PC-9 (cell line): ENCODE measurements around the gene RTN4RL1. TPM values are rescaled to one million over a fixed set of nuclear protein-coding genes. Genes with fewer than 3 reads are reported as not detected.

Experiments used
- BruUV-seq: library from RNA; stranded (reverse); fragments of 400-500 nt; replicated peaks from 2 replicates; lab custom pipeline; 2021; lab: Mats Ljungman, UMichigan
- CTCF ChIA-PET: fragments of 300-600 bp; sonication (Branson Sonifier 250); formaldehyde crosslinking; loops from one replicate; lab custom pipeline; 2022; ENCODE audit warnings: antibody characterized with exemption; lab: Charles Lee
- POLR2A ChIA-PET: fragments of 300-600 bp; sonication (Branson Sonifier 250); formaldehyde crosslinking; loops from one replicate; lab custom pipeline; 2022; ENCODE audit warnings: antibody characterized with exemption; ENCODE audit not compliant: unreplicated experiment; lab: Charles Lee
- DNase-seq, 2 experiments: peaks; one replicate each; pipeline versions ENCODE4 v3.0.0 to v3.0.0-alpha.2; 2015 to 2022; ENCODE audit warnings: mixed read lengths in 1 of 2
- H2AFZ ChIP-seq: fragments of 200-600 bp; sonication (generic); 2 replicates; pipeline ENCODE4 v1.8.1; 2017; ENCODE audit warnings: antibody characterized with exemption
- H3F3A ChIP-seq: fragments of 200-600 bp; sonication (generic); 2 replicates; pipeline ENCODE4 v1.8.1; 2017; ENCODE audit warnings: antibody characterized with exemption, mild to moderate bottlenecking, low read depth; ENCODE audit not compliant: insufficient read depth
- H3K27ac ChIP-seq: fragments of 200-600 bp; sonication (generic); 2 replicates; pipeline ENCODE4 v1.6.1; 2016; ENCODE audit warnings: mixed run types
- H3K27me3 ChIP-seq: fragments of 200-600 bp; sonication (generic); 2 replicates; pipeline ENCODE4 v1.6.1; 2016; ENCODE audit warnings: low read depth, mixed run types; ENCODE audit not compliant: insufficient read depth
- H3K36me3 ChIP-seq: fragments of 200-600 bp; sonication (generic); 2 replicates; pipeline ENCODE4 v1.6.1; 2016; ENCODE audit warnings: low read depth, mixed run types
- H3K4me1 ChIP-seq: fragments of 200-600 bp; sonication (generic); replicated peaks from 2 replicates; pipeline ENCODE4 v1.6.1; 2016; ENCODE audit warnings: mixed run types; ENCODE audit not compliant: insufficient read depth
- H3K4me2 ChIP-seq: fragments of 200-600 bp; sonication (generic); 2 replicates; pipeline ENCODE4 v1.6.1; 2017; ENCODE audit warnings: mixed run types
- H3K4me3 ChIP-seq: fragments of 200-600 bp; sonication (generic); 2 replicates; pipeline ENCODE4 v1.6.1; 2016; ENCODE audit warnings: mixed run types
- H3K79me2 ChIP-seq: fragments of 200-600 bp; sonication (generic); 2 replicates; pipeline ENCODE4 v1.6.1; 2017; ENCODE audit warnings: low read depth, mixed run types
- H3K9me2 ChIP-seq: fragments of 200-600 bp; sonication (generic); 2 replicates; pipeline ENCODE4 v1.8.1; 2017; ENCODE audit warnings: mild to moderate bottlenecking; ENCODE audit not compliant: insufficient read depth
- H3K9me3 ChIP-seq: fragments of 200-600 bp; sonication (generic); 2 replicates; pipeline ENCODE4 v1.8.1; 2016; ENCODE audit warnings: low read depth; ENCODE audit not compliant: insufficient read depth
- H4K20me1 ChIP-seq: fragments of 200-600 bp; sonication (generic); 2 replicates; pipeline ENCODE4 v1.8.1; 2017; ENCODE audit not compliant: insufficient read depth
- CTCF ChIP-seq: fragments of 200-600 bp; sonication (generic); conservative IDR thresholded peaks from 2 replicates; pipeline ENCODE4 v1.6.1; 2017; ENCODE audit warnings: mixed run types, antibody characterized with exemption, mild to moderate bottlenecking, moderate library complexity
- EZH2 ChIP-seq: fragments of 200-600 bp; sonication (generic); IDR thresholded peaks from 2 replicates; pipeline ENCODE4 v1.8.0; 2017; ENCODE audit warnings: antibody characterized with exemption, low read depth
- intact Hi-C: fragments of 100-400 bp; cut with micrococcal nuclease; formaldehyde crosslinking; loops from one replicate; pipeline ENCODE4 v1.10.0; 2022; ENCODE audit not compliant: unreplicated experiment
- total RNA-seq: library from RNA; stranded (reverse); gene quantifications from 2 replicates; pipeline ENCODE4 v1.2.3, GENCODE V29; 2021

The RTN4RL1 gene
- total RNA-seq, 1 experiment from 2014 or later = 0.13 TPM

- no peaks in the 10 kb centered on the region for H3K9me3 ChIP-seq
- H3K4me3 ChIP-seq = no peak overlapping the region
- peaks cover 7% of the 10 kb centered on the region; the same call in 1 of the 2 replicates for H3K36me3 ChIP-seq
- no peak overlapping the region for H3K4me2 ChIP-seq
- peaks cover 4% of the 10 kb centered on the region; the same call in 1 of the 2 replicates for H4K20me1 ChIP-seq
- ChIA-PET CTCF (interaction anchor here (0.8 kb wide), 1 partner anchor 9 kb away, joined by 3 read pairs; no protein-coding TSS in a partner anchor), POLR2A (interaction anchor here (0.5 kb wide), 1 partner anchor 307 kb away, joined by 4 read pairs; no protein-coding TSS in a partner anchor)
- peaks cover 16% of the 10 kb centered on the region for H3K79me2 ChIP-seq
- H3K27me3 ChIP-seq = no peaks in the 10 kb centered on the region
- peaks cover 44% of the 10 kb centered on the region for H3F3A ChIP-seq
- TF ChIP-seq CTCF (no peak), EZH2 (no peak)
- no peak overlapping the region for H3K27ac ChIP-seq
- no peaks in the 10 kb centered on the region for H3K9me2 ChIP-seq
- no TSS peak for BruUV-seq
- H2AFZ ChIP-seq = no peak overlapping the region
- no peak for DNase-seq
- intact Hi-C loops = loop anchor here (5.0 kb wide), 3 partner anchors 323 to 468 kb away; no protein-coding TSS in a partner anchor
- peaks cover 35% of the 10 kb centered on the region for H3K4me1 ChIP-seq
Measured at GRCh38 chr17:2040219-2040827, 15.2 kb upstream of the RTN4RL1 start.

- no peaks in the 10 kb centered on the region for H3K27me3 ChIP-seq
- H3K4me2 ChIP-seq = no peak overlapping the region
- no peaks in the 10 kb centered on the region; the same call in 1 of the 2 replicates for H3K36me3 ChIP-seq
- H3K9me2 ChIP-seq = no peaks in the 10 kb centered on the region
- DNase-seq = no peak
- H3K4me1 ChIP-seq = 0 out of 2 replicates have a peak, but pooled peaks cover 6% of the 10 kb centered on the region
- no TSS peak for BruUV-seq
- no peak overlapping the region for H2AFZ ChIP-seq
- no peak overlapping the region for H3K4me3 ChIP-seq
- no peak overlapping the region for H3K27ac ChIP-seq
- peaks cover 26% of the 10 kb centered on the region; the same call in 1 of the 2 replicates for H3F3A ChIP-seq
- no peaks in the 10 kb centered on the region for H3K9me3 ChIP-seq
- peaks cover 1% of the 10 kb centered on the region for H3K79me2 ChIP-seq
- intact Hi-C loops = no loop called here
- ChIA-PET CTCF (no interaction called here), POLR2A (no interaction called here)
- TF ChIP-seq EZH2 (no peak), CTCF (no peak)
- H4K20me1 ChIP-seq = peaks cover 6% of the 10 kb centered on the region; the same call in 1 of the 2 replicates
Measured at GRCh38 chr17:2037155-2037554, 12.0 kb upstream of the RTN4RL1 start.

GRCh38 chr17:2035541-2036488 is 10.7 kb upstream of the RTN4RL1 start:
- no peak overlapping the region for H3K4me3 ChIP-seq
- DNase-seq = no peak
- H3K36me3 ChIP-seq = no peaks in the 10 kb centered on the region; the same call in 1 of the 2 replicates
- no TSS peak for BruUV-seq
- POLR2A ChIA-PET = no interaction called here
- H2AFZ ChIP-seq = no peak overlapping the region
- no peaks in the 10 kb centered on the region for H3K9me2 ChIP-seq
- H3K4me2 ChIP-seq = no peak overlapping the region
- peaks cover 12% of the 10 kb centered on the region for H3K79me2 ChIP-seq
- no peaks in the 10 kb centered on the region for H3K9me3 ChIP-seq
- TF ChIP-seq CTCF (no peak), EZH2 (no peak)
- intact Hi-C loops = no loop called here
- H3F3A ChIP-seq = peaks cover 22% of the 10 kb centered on the region; the same call in 1 of the 2 replicates
- H3K4me1 ChIP-seq = peaks cover 10% of the 10 kb centered on the region
- H3K27ac ChIP-seq = no peak overlapping the region
- CTCF ChIA-PET = interaction anchor here (0.8 kb wide), 2 partner anchors 154 to 166 kb away, joined by 5 to 6 read pairs; no protein-coding TSS in a partner anchor
- no peaks in the 10 kb centered on the region for H3K27me3 ChIP-seq
- peaks cover 17% of the 10 kb centered on the region for H4K20me1 ChIP-seq
